ENCODE data around the gene SLIT3. TPM values are rescaled to one million over a fixed set of nuclear protein-coding genes. Genes with fewer than 3 reads are reported as not detected.
"Not testable (repeated sequence)": the region's sequence is repeated elsewhere in the genome, so short reads cannot be mapped to it uniquely, and the experiment has no call there.

Gene SLIT3
- total RNA-seq, 1 donor from 2014 or later = 0.22 TPM

- Mint-ChIP-seq H3K4me3 (no peak overlapping the region), H3K36me3 (peaks cover 12% of the 10 kb centered on the region), H3K9me3 (peaks cover 15% of the 10 kb centered on the region), H3K27me3 (ENCODE audit: insufficient read depth, low read depth) (peaks cover 10% of the 10 kb centered on the region), H3K4me1 (peaks cover 3% of the 10 kb centered on the region), H3K27ac (no peak overlapping the region)
- H3K27ac ChIP-seq = no peak overlapping the region
- peaks cover 13% of the 10 kb centered on the region for H3K27me3 ChIP-seq
- no peaks in the 10 kb centered on the region for H4K20me1 ChIP-seq (ENCODE audit: low read depth)
- H3K79me2 ChIP-seq (ENCODE audit: low read depth) = no peaks in the 10 kb centered on the region
- H3K36me3 ChIP-seq = no peaks in the 10 kb centered on the region
- TF ChIP-seq, protein P1, sequence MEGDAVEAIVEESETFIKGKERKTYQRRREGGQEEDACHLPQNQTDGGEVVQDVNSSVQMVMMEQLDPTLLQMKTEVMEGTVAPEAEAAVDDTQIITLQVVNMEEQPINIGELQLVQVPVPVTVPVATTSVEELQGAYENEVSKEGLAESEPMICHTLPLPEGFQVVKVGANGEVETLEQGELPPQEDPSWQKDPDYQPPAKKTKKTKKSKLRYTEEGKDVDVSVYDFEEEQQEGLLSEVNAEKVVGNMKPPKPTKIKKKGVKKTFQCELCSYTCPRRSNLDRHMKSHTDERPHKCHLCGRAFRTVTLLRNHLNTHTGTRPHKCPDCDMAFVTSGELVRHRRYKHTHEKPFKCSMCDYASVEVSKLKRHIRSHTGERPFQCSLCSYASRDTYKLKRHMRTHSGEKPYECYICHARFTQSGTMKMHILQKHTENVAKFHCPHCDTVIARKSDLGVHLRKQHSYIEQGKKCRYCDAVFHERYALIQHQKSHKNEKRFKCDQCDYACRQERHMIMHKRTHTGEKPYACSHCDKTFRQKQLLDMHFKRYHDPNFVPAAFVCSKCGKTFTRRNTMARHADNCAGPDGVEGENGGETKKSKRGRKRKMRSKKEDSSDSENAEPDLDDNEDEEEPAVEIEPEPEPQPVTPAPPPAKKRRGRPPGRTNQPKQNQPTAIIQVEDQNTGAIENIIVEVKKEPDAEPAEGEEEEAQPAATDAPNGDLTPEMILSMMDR (IDR thresholded peaks at IDR 0.05) = peak; percentile 87
- TF ChIP-seq EZH2 (IDR thresholded peaks at IDR 0.05) = no peak
- no peak for TF ChIP-seq EZH2phosphoT487 (IDR thresholded peaks at IDR 0.05)
- H3K4me1 ChIP-seq = no peaks in the 10 kb centered on the region
- no peaks in the 10 kb centered on the region for H3K9me3 ChIP-seq (ENCODE audit: low read depth)
- H3K4me2 ChIP-seq = no peak overlapping the region
- H3K4me3 ChIP-seq = no peak overlapping the region
- DNase-seq (ENCODE audit: low spot score) = peak; percentile 83
- no peak overlapping the region for H2AFZ ChIP-seq (replicated peaks)
- H3F3A ChIP-seq (ENCODE audit: low read depth) = no peaks in the 10 kb centered on the region
- H3K9ac ChIP-seq = no peak overlapping the region
Measured at GRCh38 chr5:168747987-168748777, 552.8 kb downstream of the SLIT3 start.

DNA sequence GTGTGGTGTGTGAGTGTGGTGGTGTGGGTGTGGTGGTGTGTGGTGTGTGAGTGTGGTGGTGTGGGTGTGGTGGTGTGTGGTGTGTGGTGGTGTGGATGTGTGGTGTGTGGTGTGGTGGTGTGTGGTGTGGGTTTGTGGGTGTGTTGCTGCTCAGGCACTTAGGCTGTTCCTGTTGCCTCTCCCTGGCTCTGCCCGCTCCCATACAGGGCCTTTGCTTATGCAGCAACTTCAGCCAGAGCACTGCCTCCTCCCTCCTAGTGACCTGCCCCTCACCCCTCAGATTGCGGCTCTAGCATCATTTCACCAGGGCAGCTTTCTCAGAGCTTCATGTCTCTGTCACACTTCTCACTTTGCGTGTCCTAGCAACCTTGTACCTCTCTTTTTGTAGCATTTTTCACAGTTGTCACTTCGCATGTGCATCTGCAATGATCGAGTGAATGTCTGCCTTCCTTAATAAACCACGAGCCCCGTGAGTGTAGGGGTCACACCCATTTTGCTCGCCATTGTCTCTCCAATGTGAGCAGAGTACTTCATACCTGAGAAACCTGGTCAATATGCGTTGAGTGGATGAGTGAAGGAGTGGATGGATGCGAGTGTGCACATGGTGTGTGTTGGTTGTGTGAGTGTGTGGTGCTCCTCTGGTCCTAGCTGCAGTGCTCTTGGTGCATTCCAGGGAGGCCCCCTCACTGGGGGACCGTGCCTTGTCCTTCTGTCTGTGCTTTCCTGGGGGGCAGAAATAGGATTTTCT lies 553.9 kb downstream of the SLIT3 start:
- Histone ChIP-seq H3K4me1 (no peaks in the 10 kb centered on the region), H3K27ac (no peak overlapping the region), H3K4me2 (no peak overlapping the region), H3K9me3 (ENCODE audit: low read depth) (no peaks in the 10 kb centered on the region), H3K4me3 (no peak overlapping the region), H3F3A (ENCODE audit: low read depth) (no peaks in the 10 kb centered on the region), H3K9ac (no peak overlapping the region), H3K79me2 (ENCODE audit: low read depth) (no peaks in the 10 kb centered on the region), H3K36me3 (no peaks in the 10 kb centered on the region), H3K27me3 (peaks cover 13% of the 10 kb centered on the region), H2AFZ (replicated peaks) (no peak overlapping the region), H4K20me1 (ENCODE audit: low read depth) (no peaks in the 10 kb centered on the region)
- Mint-ChIP-seq H3K27me3 (ENCODE audit: insufficient read depth, low read depth) (peaks cover 10% of the 10 kb centered on the region), H3K27ac (no peak overlapping the region), H3K9me3 (peaks cover 15% of the 10 kb centered on the region), H3K4me1 (peaks cover 3% of the 10 kb centered on the region), H3K4me3 (no peak overlapping the region), H3K36me3 (peaks cover 12% of the 10 kb centered on the region)
- TF ChIP-seq, protein P1 (IDR thresholded peaks at IDR 0.05) = no peak
- DNase-seq (ENCODE audit: low spot score) = no peak

GRCh38 chr5:168746126-168746892 lies 554.6 kb downstream of the SLIT3 start:
- not testable (repeated sequence) for H3K36me3 ChIP-seq; H3K4me3 ChIP-seq; H2AFZ ChIP-seq (replicated peaks); H3K27ac ChIP-seq; H3K4me3 Mint-ChIP-seq; H3K4me1 Mint-ChIP-seq; H3K4me2 ChIP-seq; H3K9ac ChIP-seq; H3K4me1 ChIP-seq; DNase-seq (ENCODE audit: low spot score); H3F3A ChIP-seq (ENCODE audit: low read depth); H3K79me2 ChIP-seq (ENCODE audit: low read depth); H3K9me3 ChIP-seq (ENCODE audit: low read depth); H4K20me1 ChIP-seq (ENCODE audit: low read depth)
- Mint-ChIP-seq H3K36me3 (peaks cover 14% of the 10 kb centered on the region), H3K27ac (peak overlapping the region; percentile 76), H3K27me3 (ENCODE audit: insufficient read depth, low read depth) (peaks cover 10% of the 10 kb centered on the region), H3K9me3 (peaks cover 15% of the 10 kb centered on the region)
- peaks cover 13% of the 10 kb centered on the region for H3K27me3 ChIP-seq
